Stomach (tissue), 9 donors: ENCODE results near the gene SLC41A3. TPM values are rescaled to one million over a fixed set of nuclear protein-coding genes. Genes with fewer than 3 reads are reported as not detected.
A peak's percentile ranks its signal among the peaks of the same experiment; 100 is the strongest.

Source experiments
- DNase-seq, 2 donors: peaks; one replicate each; pipeline versions ENCODE4 v3.0.0 to v3.0.0-alpha.2; 2013 to 2019
- H3K27ac ChIP-seq, 5 donors: fragments of 200-600 bp in 4 of 5; sonication (generic) in 4 of 5; one replicate each; pipeline ENCODE4 v1.5.1; 2013 to 2019; ENCODE audit warnings: mild to moderate bottlenecking in 1 of 5, moderate library complexity in 1 of 5
- H3K27me3 ChIP-seq, 3 donors: fragments of 200-600 bp; sonication (generic); one replicate each; pipeline ENCODE4 v1.5.1; 2017 to 2019; ENCODE audit warnings: mixed run types in 1 of 3
- H3K36me3 ChIP-seq, 4 donors: fragments of 200-600 bp; sonication (generic); 1 replicate in 3 of 4; 2 replicates in 1 of 4; pipeline ENCODE4 v1.5.1; 2016 to 2019
- H3K4me1 ChIP-seq, 4 donors: fragments of 200-600 bp; sonication (generic); one replicate each; pipeline ENCODE4 v1.5.1; 2016 to 2019
- H3K4me3 ChIP-seq, 4 donors: fragments of 200-600 bp; sonication (generic) in 3 of 4; one replicate each; pipeline ENCODE4 v1.5.1; 2016 to 2019; ENCODE audit warnings: mild to moderate bottlenecking in 1 of 4
- H3K9me3 ChIP-seq, 4 donors: fragments of 200-600 bp; sonication (generic); one replicate each; pipeline ENCODE4 v1.5.1; 2016 to 2019
- CTCF ChIP-seq, 7 experiments: fragments of 450-650 bp in 4 of 7; fragments of 200-600 bp in 3 of 7; sonication (generic) in 3 of 7; IDR thresholded peaks; one replicate each; pipeline ENCODE4 v1.5.1; 2016 to 2019; ENCODE audit warnings: antibody characterized with exemption in 7 of 7, control low read depth in 2 of 7, mild to moderate bottlenecking in 1 of 7
- EP300 ChIP-seq: sonication (generic); formaldehyde crosslinking; IDR thresholded peaks from one replicate; pipeline ENCODE4 v1.6.1; 2017; ENCODE audit warnings: antibody characterized with exemption
- POLR2A ChIP-seq, 4 donors: fragments of 450-650 bp; IDR thresholded peaks; one replicate each; pipeline ENCODE4 v1.6.1; 2016; ENCODE audit warnings: antibody characterized with exemption in 4 of 4, control low read depth in 2 of 4, mild to moderate bottlenecking in 1 of 4, moderate library complexity in 1 of 4
- POLR2AphosphoS5 ChIP-seq, 3 donors: sonication (generic); formaldehyde crosslinking; IDR thresholded peaks; one replicate each; pipeline ENCODE4 v1.6.1; 2016; ENCODE audit warnings: antibody characterized with exemption in 3 of 3
- WGBS, 5 donors: extraction: QIAGEN DNeasy Blood & Tissue Kit in 3 of 5; methylation state at CpG; one replicate each; pipeline versions ENCODE4 v1.1.5 to v1.1.7; 2013 to 2018; 5-methylcytosine and 5-hydroxymethylcytosine counted together
- intact Hi-C: fragments of 100-400 bp; cut with DNase I; formaldehyde crosslinking; loops from one replicate; pipeline ENCODE4 v1.15.1; 2023; ENCODE audit warnings: low total_unique reads
- polyA plus RNA-seq, 3 donors: library from polyadenylated mRNA; stranded (reverse); fragments of 200-250 nt; gene quantifications; one replicate each; pipeline ENCODE4 v1.2.3, GENCODE V29; 2013
- total RNA-seq, 5 donors: library from RNA; depleted of rRNA; stranded (reverse); fragments of >200 nt; gene quantifications; one replicate each; pipeline versions ENCODE4 v1.1.0 to v1.2.3, GENCODE V29; 2014 to 2016
- donor health status: healthy with polysubstance abuse.
- donor health status: Bipolar disorder and iron deficiency.
- donor health status: healthy.

Gene SLC41A3
- total and polyA plus RNA-seq, 8 donors = 15.4 to 81.7 (median 27.9) TPM

- peak in 1 of 2 donors; percentile 13 for DNase-seq
- peaks cover 0 to 3% (median 0%) of the 10 kb centered on the region in 4 donors for H3K36me3 ChIP-seq
- intact Hi-C loops = loop anchor here (10.0 kb wide), 1 partner anchor 269 kb away; the partner anchor contains the start of gene CFAP100
These were observed 41.4 kb upstream of the SLC41A3 start for GRCh38 chr3:126125341-126125740.

GRCh38 chr3:126124896-126125295 lies 41.0 kb upstream of the SLC41A3 start:
- H3K4me1 ChIP-seq = peaks cover 6 to 14% (median 12%) of the 10 kb centered on the region in 4 donors
- peak in 1 of 2 donors; percentile 15 for DNase-seq
- 81 to 95% (median 84%) methylated on average over 9 of the region's 9 CpGs for WGBS, 5 donors
- no peak overlapping the region for H3K27ac ChIP-seq
- intact Hi-C loops = loop anchor here (10.0 kb wide), 1 partner anchor 270 kb away; the partner anchor contains the start of gene CFAP100
- H3K4me3 ChIP-seq = no peak overlapping the region
- H3K36me3 ChIP-seq = peaks cover 0 to 3% (median 0%) of the 10 kb centered on the region in 4 donors
- H3K9me3 ChIP-seq = no peaks in the 10 kb centered on the region
- H3K27me3 ChIP-seq = no peaks in the 10 kb centered on the region
- TF ChIP-seq POLR2A (IDR thresholded peaks at IDR 0.05) (no peak), POLR2AphosphoS5 (IDR thresholded peaks at IDR 0.05) (no peak), EP300 (no peak), CTCF (IDR thresholded peaks at IDR 0.05) (no peak)

More at GRCh38 chr3:126125341-126125740, 41.4 kb upstream of the SLC41A3 start:
- TF ChIP-seq EP300 = no peak
- no peak for TF ChIP-seq POLR2AphosphoS5 (IDR thresholded peaks at IDR 0.05)
- TF ChIP-seq POLR2A (IDR thresholded peaks at IDR 0.05) = no peak
- TF ChIP-seq CTCF (IDR thresholded peaks at IDR 0.05) = no peak
- no peaks in the 10 kb centered on the region for H3K9me3 ChIP-seq
- H3K27me3 ChIP-seq = no peaks in the 10 kb centered on the region
- no peak overlapping the region for H3K27ac ChIP-seq
- H3K4me3 ChIP-seq = no peak overlapping the region
- H3K4me1 ChIP-seq = peaks cover 6 to 18% (median 15%) of the 10 kb centered on the region in 4 donors
- 86 to 94% (median 91%) methylated on average over 5 of the region's 5 CpGs for WGBS, 5 donors

DNA sequence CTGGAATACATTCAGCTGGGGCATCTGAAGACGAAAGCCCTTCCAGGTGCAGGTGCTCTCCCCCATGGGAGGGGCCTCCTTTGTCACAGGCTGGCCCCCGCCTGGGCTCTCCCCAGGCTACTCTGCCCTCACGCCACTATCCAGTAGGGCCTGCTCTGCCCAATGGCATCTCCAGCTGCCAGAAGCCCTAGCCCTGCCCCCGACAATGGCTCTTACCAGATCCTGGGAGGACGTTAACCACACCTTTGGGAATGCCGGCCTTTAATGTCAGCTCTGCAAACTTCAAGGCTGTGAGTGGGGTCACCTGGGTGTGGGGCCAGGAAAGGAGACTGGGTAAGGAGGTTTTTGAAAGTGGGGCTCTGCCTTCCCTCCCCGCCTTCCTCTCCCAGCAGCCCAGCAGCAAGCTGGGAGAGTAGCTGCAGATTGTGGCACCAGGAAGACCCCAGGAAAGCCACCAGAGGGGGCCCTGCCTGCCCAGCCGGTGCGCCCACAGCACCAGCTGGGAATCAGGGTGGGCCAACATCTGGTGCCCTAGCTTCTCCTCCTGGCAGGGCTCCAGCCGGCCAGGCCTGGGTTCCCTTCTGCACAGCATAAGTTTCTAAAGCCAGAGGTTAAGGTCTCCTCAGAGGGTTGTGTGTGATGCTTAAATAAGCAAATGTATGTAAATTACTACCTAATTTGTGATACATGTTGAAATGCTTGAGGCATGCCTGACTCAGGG lies 40.4 kb upstream of the SLC41A3 start:
- Histone ChIP-seq H3K4me1 (peaks cover 4 to 8% (median 7%) of the 10 kb centered on the region in 4 donors), H3K36me3 (peaks cover 0 to 3% (median 0%) of the 10 kb centered on the region in 4 donors), H3K4me3 (no peak overlapping the region), H3K27ac (no peak overlapping the region), H3K27me3 (no peaks in the 10 kb centered on the region), H3K9me3 (no peaks in the 10 kb centered on the region)
- intact Hi-C loops = loop anchor here (10.0 kb wide), 1 partner anchor 270 kb away; the partner anchor contains the start of gene CFAP100
- 56 to 67% (median 66%) methylated on average over 9 to 10 of the region's 10 CpGs for WGBS, 5 donors
- DNase-seq = peak in 1 of 2 donors; percentile 17
- TF ChIP-seq CTCF (IDR thresholded peaks at IDR 0.05) (no peak), EP300 (no peak), POLR2A (IDR thresholded peaks at IDR 0.05) (no peak), POLR2AphosphoS5 (IDR thresholded peaks at IDR 0.05) (no peak)

DNA sequence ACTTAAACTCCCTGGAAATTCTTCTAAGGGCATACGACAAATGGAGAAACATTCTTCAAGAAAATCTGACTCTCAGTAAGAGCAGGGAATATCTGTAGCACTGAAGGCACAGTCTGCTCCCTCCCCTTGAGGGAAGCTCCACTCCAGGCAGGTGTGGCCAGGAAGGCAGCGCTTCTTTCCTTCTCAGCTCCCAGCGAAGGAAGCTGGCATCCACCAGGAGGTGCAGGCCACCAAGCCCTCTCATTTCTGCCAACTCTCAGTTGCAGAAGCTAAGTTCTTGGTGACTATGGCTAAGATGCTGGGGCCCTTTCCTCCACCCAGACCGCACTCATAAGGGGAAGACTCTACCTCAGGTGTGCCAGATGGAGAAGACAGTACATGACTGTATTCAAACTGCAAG lies 37.7 kb upstream of the SLC41A3 start:
- intact Hi-C loops = loop anchor here (10.0 kb wide), 1 partner anchor 273 kb away; the partner anchor contains the start of gene CFAP100
- peak in 1 of 2 donors; percentile 11 for DNase-seq
- Histone ChIP-seq H3K27me3 (peaks cover 0 to 4% (median 0%) of the 10 kb centered on the region in 3 donors), H3K36me3 (peaks cover 0 to 3% (median 0%) of the 10 kb centered on the region in 4 donors), H3K27ac (no peak overlapping the region), H3K4me1 (no peaks in the 10 kb centered on the region), H3K4me3 (no peak overlapping the region), H3K9me3 (no peaks in the 10 kb centered on the region)
- 81 to 92% (median 89%) methylated on average over 4 of the region's 4 CpGs for WGBS, 5 donors
- no peak for TF ChIP-seq CTCF (IDR thresholded peaks at IDR 0.05)
- TF ChIP-seq POLR2A (IDR thresholded peaks at IDR 0.05) = no peak
- TF ChIP-seq POLR2AphosphoS5 (IDR thresholded peaks at IDR 0.05) = no peak
- no peak for TF ChIP-seq EP300
